ENCODE data around the gene IL18. TPM values are rescaled to one million over a fixed set of nuclear protein-coding genes. Genes with fewer than 3 reads are reported as not detected.
A peak's percentile ranks its signal among the peaks of the same experiment; 100 is the strongest.

The IL18 gene
- total RNA-seq, 1 experiment from 2014 or later: 73.8 TPM

GRCh38 chr11:112156153-112156955, 7.5 kb downstream of the IL18 start:
- H3K9me3 ChIP-seq: no peaks in the 10 kb centered on the region
- H3K36me3 ChIP-seq: peaks cover 69% of the 10 kb centered on the region
- no peak for DNase-seq
- H3K4me3 ChIP-seq: no peak overlapping the region
- H3K27me3 ChIP-seq: no peaks in the 10 kb centered on the region

GRCh38 chr11:112150517-112150916, 13.4 kb downstream of the IL18 start:
- H3K4me3 ChIP-seq: no peak overlapping the region
- H3K27me3 ChIP-seq: no peaks in the 10 kb centered on the region
- H3K9me3 ChIP-seq: no peaks in the 10 kb centered on the region
- DNase-seq: no peak
- peaks cover 70% of the 10 kb centered on the region for H3K36me3 ChIP-seq

GRCh38 chr11:112143597-112143996, 20.3 kb downstream of the IL18 start:
- H3K27me3 ChIP-seq: no peaks in the 10 kb centered on the region

GRCh38 chr11:112134473-112134872, 29.4 kb downstream of the IL18 start:
- no peak for DNase-seq
- H3K27me3 ChIP-seq: no peaks in the 10 kb centered on the region
- no peak overlapping the region for H3K4me3 ChIP-seq
- H3K36me3 ChIP-seq: no peaks in the 10 kb centered on the region
- H3K9me3 ChIP-seq: no peaks in the 10 kb centered on the region

More at GRCh38 chr11:112143597-112143996, 20.3 kb downstream of the IL18 start:
- Histone ChIP-seq H3K4me3 (no peak overlapping the region), H3K9me3 (peaks cover 5% of the 10 kb centered on the region), H3K36me3 (peaks cover 54% of the 10 kb centered on the region)
- no peak for DNase-seq

- H3K27me3 ChIP-seq: no peaks in the 10 kb centered on the region
- no peaks in the 10 kb centered on the region for H3K36me3 ChIP-seq
- no peak overlapping the region for H3K4me3 ChIP-seq
- DNase-seq: no peak
- no peaks in the 10 kb centered on the region for H3K9me3 ChIP-seq
Measured at GRCh38 chr11:112132737-112133136, 31.2 kb downstream of the IL18 start.

GRCh38 chr11:112129656-112130055, 34.2 kb downstream of the IL18 start:
- Histone ChIP-seq H3K9me3 (no peaks in the 10 kb centered on the region), H3K27me3 (no peaks in the 10 kb centered on the region), H3K36me3 (no peaks in the 10 kb centered on the region), H3K4me3 (no peak overlapping the region)
- no peak for DNase-seq

- no peaks in the 10 kb centered on the region for H3K36me3 ChIP-seq
- no peak overlapping the region for H3K4me3 ChIP-seq
- DNase-seq: peak; percentile 82
Measured at GRCh38 chr11:112128483-112129121, 35.3 kb downstream of the IL18 start.

GRCh38 chr11:112127056-112127455, 36.8 kb downstream of the IL18 start:
- DNase-seq: no peak
- H3K4me3 ChIP-seq: no peak overlapping the region
- no peaks in the 10 kb centered on the region for H3K27me3 ChIP-seq
- H3K9me3 ChIP-seq: no peaks in the 10 kb centered on the region
- no peaks in the 10 kb centered on the region for H3K36me3 ChIP-seq

More at GRCh38 chr11:112128483-112129121, 35.3 kb downstream of the IL18 start:
- Histone ChIP-seq H3K27me3 (no peaks in the 10 kb centered on the region), H3K9me3 (no peaks in the 10 kb centered on the region)

GRCh38 chr11:112123129-112123528, 40.8 kb downstream of the IL18 start:
- DNase-seq: no peak
- Histone ChIP-seq H3K9me3 (no peaks in the 10 kb centered on the region), H3K4me3 (no peak overlapping the region), H3K27me3 (no peaks in the 10 kb centered on the region), H3K36me3 (no peaks in the 10 kb centered on the region)

GRCh38 chr11:112121981-112122615, 41.8 kb downstream of the IL18 start:
- Histone ChIP-seq H3K27me3 (no peaks in the 10 kb centered on the region), H3K36me3 (no peaks in the 10 kb centered on the region), H3K4me3 (no peak overlapping the region), H3K9me3 (no peaks in the 10 kb centered on the region)
- DNase-seq: no peak

GRCh38 chr11:112118176-112118575, 45.7 kb downstream of the IL18 start:
- H3K9me3 ChIP-seq: no peaks in the 10 kb centered on the region
- no peaks in the 10 kb centered on the region for H3K27me3 ChIP-seq

GRCh38 chr11:112115386-112115785, 48.5 kb downstream of the IL18 start:
- Histone ChIP-seq H3K9me3 (no peaks in the 10 kb centered on the region), H3K27me3 (no peaks in the 10 kb centered on the region), H3K36me3 (no peaks in the 10 kb centered on the region), H3K4me3 (no peak overlapping the region)
- DNase-seq: no peak

More at GRCh38 chr11:112118176-112118575, 45.7 kb downstream of the IL18 start:
- Histone ChIP-seq H3K36me3 (no peaks in the 10 kb centered on the region), H3K4me3 (no peak overlapping the region)
- DNase-seq: no peak

- DNase-seq: no peak
- Histone ChIP-seq H3K36me3 (no peaks in the 10 kb centered on the region), H3K4me3 (no peak overlapping the region), H3K9me3 (no peaks in the 10 kb centered on the region), H3K27me3 (no peaks in the 10 kb centered on the region)
Measured at GRCh38 chr11:112114460-112114859, 49.4 kb downstream of the IL18 start.

- Histone ChIP-seq H3K27me3 (no peaks in the 10 kb centered on the region), H3K4me3 (no peak overlapping the region), H3K36me3 (no peaks in the 10 kb centered on the region), H3K9me3 (no peaks in the 10 kb centered on the region)
- no peak for DNase-seq
Measured at GRCh38 chr11:112113539-112114457, 50.1 kb downstream of the IL18 start.

- H3K9me3 ChIP-seq: no peaks in the 10 kb centered on the region
- H3K4me3 ChIP-seq: no peak overlapping the region
- DNase-seq: no peak
- no peaks in the 10 kb centered on the region for H3K27me3 ChIP-seq
- no peaks in the 10 kb centered on the region for H3K36me3 ChIP-seq
Measured at GRCh38 chr11:112106070-112106469, 57.8 kb downstream of the IL18 start.

GRCh38 chr11:112103446-112103845, 60.4 kb downstream of the IL18 start:
- Histone ChIP-seq H3K4me3 (no peak overlapping the region), H3K36me3 (peaks cover 2% of the 10 kb centered on the region; the same call in 1 of the 2 replicates), H3K27me3 (no peaks in the 10 kb centered on the region), H3K9me3 (no peaks in the 10 kb centered on the region)
- DNase-seq: no peak
